ENCODE measurements around the gene NTRK2.

Gene NTRK2

GRCh38 chr9:84860249-84861115, 191.0 kb downstream of the NTRK2 start:
- H3K27me3 Mint-ChIP-seq, result peaks cover 25% of the 10 kb centered on the region
- H3K4me1 Mint-ChIP-seq, result no peaks in the 10 kb centered on the region
- no peaks in the 10 kb centered on the region for H3K9me3 Mint-ChIP-seq
- no peak overlapping the region for H3K27ac Mint-ChIP-seq (ENCODE audit: low read depth)
- no peak for DNase-seq (ENCODE audit: low spot score in 2 of 2)
- no peak overlapping the region for H3K4me3 Mint-ChIP-seq
- no peaks in the 10 kb centered on the region for H3K36me3 Mint-ChIP-seq (ENCODE audit: insufficient read depth)
- no peak for ATAC-seq (replicated peaks; ENCODE audit: extremely low read depth, poor library complexity, severe bottlenecking)

DNA sequence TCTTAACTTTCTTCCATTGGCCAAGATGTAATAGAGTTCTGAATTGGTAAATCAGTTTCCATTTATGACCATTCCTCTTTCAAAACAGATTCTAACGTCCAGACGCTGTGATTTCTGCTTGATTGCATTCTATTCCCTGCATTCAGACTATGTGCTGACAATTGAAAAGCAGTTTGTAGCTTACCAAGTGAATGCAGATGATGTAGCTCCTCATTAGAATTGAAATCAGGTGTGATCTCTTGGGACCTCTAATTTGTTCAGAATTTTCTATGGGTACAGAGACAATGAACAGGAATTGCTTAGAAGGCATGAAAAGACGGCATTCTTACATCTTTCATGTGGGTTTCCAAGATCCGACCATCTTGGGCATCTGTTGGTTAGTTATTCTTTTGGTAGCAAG, 191.9 kb downstream of the NTRK2 start:
- ATAC-seq (replicated peaks; ENCODE audit: extremely low read depth, poor library complexity, severe bottlenecking), result no peak
- H3K9me3 Mint-ChIP-seq, result no peaks in the 10 kb centered on the region
- no peaks in the 10 kb centered on the region for H3K4me1 Mint-ChIP-seq

GRCh38 chr9:84862308-84862707, 192.8 kb downstream of the NTRK2 start:
- H3K9me3 Mint-ChIP-seq, result no peaks in the 10 kb centered on the region
- no peak overlapping the region for H3K27ac Mint-ChIP-seq (ENCODE audit: low read depth)
- no peak for ATAC-seq (replicated peaks; ENCODE audit: extremely low read depth, poor library complexity, severe bottlenecking)
- H3K36me3 Mint-ChIP-seq (ENCODE audit: insufficient read depth), result no peaks in the 10 kb centered on the region
- no peak overlapping the region for H3K4me3 Mint-ChIP-seq
- peaks cover 22% of the 10 kb centered on the region for H3K27me3 Mint-ChIP-seq
- DNase-seq (ENCODE audit: low spot score in 2 of 2), result no peak
- H3K4me1 Mint-ChIP-seq, result no peaks in the 10 kb centered on the region

More for the DNA sequence above, 191.9 kb downstream of the NTRK2 start:
- no peak overlapping the region for H3K4me3 Mint-ChIP-seq
- H3K27me3 Mint-ChIP-seq, result peaks cover 22% of the 10 kb centered on the region
- no peak overlapping the region for H3K27ac Mint-ChIP-seq (ENCODE audit: low read depth)
- no peaks in the 10 kb centered on the region for H3K36me3 Mint-ChIP-seq (ENCODE audit: insufficient read depth)
- DNase-seq (ENCODE audit: low spot score in 2 of 2), result no peak

DNA sequence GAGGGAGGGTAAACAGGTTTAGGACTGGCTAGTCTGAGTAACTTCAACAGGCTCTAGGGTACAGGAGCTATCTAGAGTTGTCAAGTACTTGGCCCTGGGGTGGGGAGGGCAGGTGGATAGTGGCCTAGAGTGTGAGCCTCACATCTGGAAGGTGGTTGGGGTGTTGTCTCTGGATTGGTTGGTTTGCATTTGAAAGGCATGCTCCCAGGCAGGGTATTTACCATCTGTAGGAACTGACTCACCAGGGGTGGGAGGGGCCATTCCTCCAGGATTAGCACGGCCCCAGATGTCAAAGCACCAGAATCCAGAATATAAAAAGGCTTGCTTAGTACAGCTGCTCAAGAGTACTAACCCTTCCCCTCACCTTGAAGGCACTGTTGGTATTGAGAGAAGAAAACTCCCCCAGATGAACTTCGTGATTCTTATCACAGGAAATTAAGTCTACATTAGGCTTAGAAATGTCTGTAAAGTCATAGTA, 193.3 kb downstream of the NTRK2 start:
- H3K4me1 Mint-ChIP-seq, result no peaks in the 10 kb centered on the region
- H3K27ac Mint-ChIP-seq (ENCODE audit: low read depth), result no peak overlapping the region
- no peak overlapping the region for H3K4me3 Mint-ChIP-seq
- H3K27me3 Mint-ChIP-seq, result peaks cover 18% of the 10 kb centered on the region
- no peaks in the 10 kb centered on the region for H3K36me3 Mint-ChIP-seq (ENCODE audit: insufficient read depth)
- ATAC-seq (replicated peaks; ENCODE audit: extremely low read depth, poor library complexity, severe bottlenecking) (no peak), DNase-seq (ENCODE audit: low spot score in 2 of 2) (no peak)
- H3K9me3 Mint-ChIP-seq, result no peaks in the 10 kb centered on the region

GRCh38 chr9:84863372-84863771, 193.8 kb downstream of the NTRK2 start:
- no peaks in the 10 kb centered on the region for H3K36me3 Mint-ChIP-seq (ENCODE audit: insufficient read depth)
- no peak overlapping the region for H3K27ac Mint-ChIP-seq (ENCODE audit: low read depth)
- peaks cover 13% of the 10 kb centered on the region for H3K27me3 Mint-ChIP-seq
- no peaks in the 10 kb centered on the region for H3K9me3 Mint-ChIP-seq
- H3K4me1 Mint-ChIP-seq, result no peaks in the 10 kb centered on the region
- no peak for ATAC-seq (replicated peaks; ENCODE audit: extremely low read depth, poor library complexity, severe bottlenecking)
- H3K4me3 Mint-ChIP-seq, result no peak overlapping the region
- no peak for DNase-seq (ENCODE audit: low spot score in 2 of 2)

DNA sequence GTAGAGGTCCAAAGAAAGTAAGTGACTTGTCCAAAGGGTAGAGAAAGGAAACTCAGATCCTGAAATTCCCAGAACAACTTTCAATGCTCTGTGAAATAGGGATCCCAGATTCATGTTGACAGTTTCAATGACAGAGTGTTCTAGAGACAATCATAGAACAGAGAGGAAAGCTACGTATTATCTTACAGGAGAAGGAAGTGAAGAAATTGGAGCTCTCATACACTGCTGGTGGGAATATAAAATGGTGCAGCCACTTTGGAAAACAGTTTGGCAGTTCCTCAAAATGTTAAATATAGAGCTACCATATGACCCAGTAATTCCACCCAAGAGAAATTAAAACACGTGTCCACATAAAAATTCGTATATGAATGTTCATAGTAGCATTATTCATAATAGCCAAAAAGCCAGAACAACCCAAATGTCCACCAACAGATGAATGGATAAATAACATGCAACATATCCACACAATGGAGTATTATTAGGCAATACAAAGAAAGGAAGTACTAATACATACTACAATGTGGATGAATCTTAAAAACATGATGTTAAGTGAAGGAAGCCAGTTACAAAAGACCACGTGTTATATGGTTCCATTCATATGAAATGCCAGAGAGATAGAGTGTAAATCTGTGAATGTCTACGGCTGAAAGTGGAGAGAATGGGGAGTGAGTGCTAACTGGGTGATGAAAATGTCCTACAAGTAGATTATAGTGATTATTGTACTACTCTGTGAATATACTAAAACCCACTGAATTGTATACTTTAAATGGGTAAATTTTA, 197.1 kb downstream of the NTRK2 start:
- Mint-ChIP-seq H3K27me3 (peaks cover 3% of the 10 kb centered on the region), H3K4me3 (no peak overlapping the region), H3K9me3 (no peaks in the 10 kb centered on the region), H3K27ac (ENCODE audit: low read depth) (no peak overlapping the region), H3K4me1 (no peaks in the 10 kb centered on the region), H3K36me3 (ENCODE audit: insufficient read depth) (no peaks in the 10 kb centered on the region)
- DNase-seq (ENCODE audit: low spot score in 2 of 2), result no peak
- ATAC-seq (replicated peaks; ENCODE audit: extremely low read depth, poor library complexity, severe bottlenecking), result no peak

DNA sequence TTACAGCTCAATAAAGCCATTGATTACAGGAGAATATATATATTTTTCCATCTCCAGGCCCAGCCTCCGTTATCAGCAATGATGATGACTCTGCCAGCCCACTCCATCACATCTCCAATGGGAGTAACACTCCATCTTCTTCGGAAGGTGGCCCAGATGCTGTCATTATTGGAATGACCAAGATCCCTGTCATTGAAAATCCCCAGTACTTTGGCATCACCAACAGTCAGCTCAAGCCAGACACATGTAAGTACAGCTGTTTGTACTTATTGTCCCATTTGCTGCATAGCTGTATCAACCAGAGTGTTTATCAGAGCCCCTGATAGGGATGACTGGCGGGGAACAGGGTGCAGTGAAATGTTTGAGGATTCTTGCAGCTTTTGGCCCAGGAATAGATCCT, 197.7 kb downstream of the NTRK2 start:
- Mint-ChIP-seq H3K4me1 (no peaks in the 10 kb centered on the region), H3K9me3 (no peaks in the 10 kb centered on the region), H3K27ac (ENCODE audit: low read depth) (no peak overlapping the region), H3K27me3 (no peaks in the 10 kb centered on the region), H3K36me3 (ENCODE audit: insufficient read depth) (no peaks in the 10 kb centered on the region), H3K4me3 (no peak overlapping the region)
- ATAC-seq (replicated peaks; ENCODE audit: extremely low read depth, poor library complexity, severe bottlenecking), result no peak
- no peak for DNase-seq (ENCODE audit: low spot score in 2 of 2)

DNA sequence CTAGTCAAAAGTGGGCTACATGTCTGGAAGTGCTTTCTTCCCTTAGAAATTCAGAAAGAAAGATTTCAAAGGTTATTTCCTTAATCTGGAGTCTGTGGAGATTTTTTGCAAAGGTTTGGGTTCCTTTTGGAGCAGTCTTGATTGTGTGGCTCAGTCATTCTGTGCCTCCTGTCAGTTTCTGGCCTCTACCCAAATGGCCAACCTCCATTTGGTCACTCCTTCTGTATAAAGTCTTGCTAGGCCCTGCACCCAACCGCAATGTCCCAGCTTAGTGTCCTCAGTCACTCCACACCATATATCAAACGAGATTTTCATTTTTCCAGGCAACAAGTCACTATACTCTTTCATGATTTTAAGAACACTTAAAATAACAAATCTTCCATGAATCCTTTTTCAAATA, 199.6 kb downstream of the NTRK2 start:
- Mint-ChIP-seq H3K36me3 (ENCODE audit: insufficient read depth) (no peaks in the 10 kb centered on the region), H3K4me3 (no peak overlapping the region), H3K9me3 (no peaks in the 10 kb centered on the region), H3K4me1 (peaks cover 2% of the 10 kb centered on the region), H3K27ac (ENCODE audit: low read depth) (no peak overlapping the region), H3K27me3 (no peaks in the 10 kb centered on the region)
- ATAC-seq (replicated peaks; ENCODE audit: extremely low read depth, poor library complexity, severe bottlenecking), result no peak
- DNase-seq (ENCODE audit: low spot score in 2 of 2), result no peak

DNA sequence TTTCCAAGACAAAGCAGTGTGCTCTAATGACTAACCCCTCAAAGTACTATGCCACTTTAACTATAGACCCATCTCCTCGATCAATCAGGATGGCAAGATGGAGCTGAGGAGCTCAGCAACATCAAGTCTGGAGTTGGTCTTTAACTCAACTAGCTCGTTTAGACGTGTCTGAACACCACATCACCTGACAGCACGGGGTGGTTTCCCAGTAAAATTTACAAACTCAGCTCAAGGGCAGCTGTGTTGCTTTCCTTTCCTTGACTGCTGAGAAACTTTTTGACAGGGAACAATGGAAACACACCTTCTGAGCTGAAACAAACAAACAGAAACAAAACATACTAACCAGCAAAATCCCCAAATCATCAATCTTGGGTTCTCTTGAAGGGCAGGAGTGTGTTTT, 202.5 kb downstream of the NTRK2 start:
- ATAC-seq (replicated peaks; ENCODE audit: extremely low read depth, poor library complexity, severe bottlenecking) (no peak), DNase-seq (ENCODE audit: low spot score in 2 of 2) (no peak)
- H3K27ac Mint-ChIP-seq (ENCODE audit: low read depth), result no peak overlapping the region
- no peak overlapping the region for H3K4me3 Mint-ChIP-seq
- no peaks in the 10 kb centered on the region for H3K9me3 Mint-ChIP-seq
- H3K27me3 Mint-ChIP-seq, result no peaks in the 10 kb centered on the region
- H3K36me3 Mint-ChIP-seq (ENCODE audit: insufficient read depth), result no peaks in the 10 kb centered on the region
- H3K4me1 Mint-ChIP-seq, result peaks cover 12% of the 10 kb centered on the region

DNA sequence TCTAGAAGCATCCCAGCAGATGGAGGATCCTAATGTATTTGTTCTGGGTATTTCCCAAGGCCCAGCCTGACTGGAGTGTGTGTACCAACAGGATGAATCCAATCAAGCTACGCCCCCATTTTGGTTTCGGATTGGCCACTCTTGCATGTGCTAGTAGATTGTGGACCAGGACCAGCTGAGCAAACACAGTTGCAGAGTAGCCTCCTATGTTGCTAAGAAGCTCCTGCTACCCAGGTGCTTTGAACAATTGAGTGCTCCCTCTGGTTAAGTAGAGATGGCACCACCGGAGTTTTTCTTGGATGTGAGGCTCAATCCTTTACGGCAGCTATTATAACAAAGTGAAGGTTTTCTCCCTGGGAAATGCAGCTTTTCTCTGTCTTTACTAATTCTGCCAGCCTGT, 204.5 kb downstream of the NTRK2 start:
- H3K4me1 Mint-ChIP-seq, result peaks cover 12% of the 10 kb centered on the region
- ATAC-seq (replicated peaks; ENCODE audit: extremely low read depth, poor library complexity, severe bottlenecking), result no peak

DNA sequence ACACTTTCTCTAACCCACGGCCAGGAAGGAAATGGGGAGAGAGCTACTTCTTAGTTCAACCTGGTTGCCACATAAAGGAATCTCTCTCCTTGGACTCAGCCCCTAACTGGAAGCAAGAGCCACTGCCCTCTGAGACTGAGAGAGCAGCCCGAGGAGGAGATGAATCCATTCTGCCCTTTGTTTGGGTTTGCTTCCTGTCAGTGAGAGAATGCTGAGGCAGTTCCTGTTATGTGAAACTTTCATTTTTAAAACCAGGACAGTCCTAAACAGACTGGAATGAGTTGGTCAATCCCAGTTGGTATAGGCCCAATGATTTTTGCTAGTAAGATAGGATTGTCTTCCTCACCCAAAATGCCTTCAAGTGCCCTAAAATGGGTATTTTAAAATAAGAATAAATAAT, 205.1 kb downstream of the NTRK2 start:
- Mint-ChIP-seq H3K27ac (ENCODE audit: low read depth) (peak overlapping the region; percentile 55), H3K9me3 (no peaks in the 10 kb centered on the region), H3K27me3 (no peaks in the 10 kb centered on the region), H3K4me3 (peak overlapping the region; percentile 38), H3K4me1 (peaks cover 12% of the 10 kb centered on the region), H3K36me3 (ENCODE audit: insufficient read depth) (no peaks in the 10 kb centered on the region)
- no peak for ATAC-seq (replicated peaks; ENCODE audit: extremely low read depth, poor library complexity, severe bottlenecking)
- no peak for DNase-seq (ENCODE audit: low spot score in 2 of 2)

More for the DNA sequence above, 204.5 kb downstream of the NTRK2 start:
- no peak for DNase-seq (ENCODE audit: low spot score in 2 of 2)
- no peaks in the 10 kb centered on the region for H3K27me3 Mint-ChIP-seq
- H3K36me3 Mint-ChIP-seq (ENCODE audit: insufficient read depth), result no peaks in the 10 kb centered on the region
- peak overlapping the region; percentile 55 for H3K27ac Mint-ChIP-seq (ENCODE audit: low read depth)
- H3K4me3 Mint-ChIP-seq, result peak overlapping the region; percentile 38
- no peaks in the 10 kb centered on the region for H3K9me3 Mint-ChIP-seq

DNA sequence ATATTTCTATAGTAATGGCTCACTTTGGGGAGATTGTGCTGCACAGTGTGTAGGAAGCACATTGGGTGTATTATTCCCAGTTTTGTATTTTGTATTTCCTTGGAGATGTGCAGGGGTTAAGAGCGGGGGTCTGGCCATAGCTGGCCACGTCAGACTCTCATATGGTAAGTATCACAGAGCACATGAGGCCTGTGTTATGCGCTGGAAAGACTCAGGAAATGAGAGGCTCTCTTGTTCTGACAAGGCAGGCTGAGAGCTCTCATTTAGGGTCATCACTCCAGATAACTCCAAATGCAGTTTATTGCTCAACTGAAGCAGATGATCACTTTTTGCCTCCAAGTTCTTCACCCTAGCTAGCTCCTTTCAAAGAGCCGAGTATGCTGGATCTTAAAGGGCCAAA, 205.7 kb downstream of the NTRK2 start:
- Mint-ChIP-seq H3K4me3 (no peak overlapping the region), H3K27me3 (no peaks in the 10 kb centered on the region), H3K4me1 (peaks cover 12% of the 10 kb centered on the region), H3K9me3 (no peaks in the 10 kb centered on the region), H3K36me3 (ENCODE audit: insufficient read depth) (no peaks in the 10 kb centered on the region), H3K27ac (ENCODE audit: low read depth) (no peak overlapping the region)
- ATAC-seq (replicated peaks; ENCODE audit: extremely low read depth, poor library complexity, severe bottlenecking) (no peak), DNase-seq (ENCODE audit: low spot score in 2 of 2) (no peak)

- no peaks in the 10 kb centered on the region for H3K36me3 Mint-ChIP-seq (ENCODE audit: insufficient read depth)
- H3K27me3 Mint-ChIP-seq, result no peaks in the 10 kb centered on the region
- H3K9me3 Mint-ChIP-seq, result no peaks in the 10 kb centered on the region
These were observed 210.1 kb downstream of the NTRK2 start for GRCh38 chr9:84879631-84880030.

More at GRCh38 chr9:84879631-84880030, 210.1 kb downstream of the NTRK2 start:
- DNase-seq (ENCODE audit: low spot score in 2 of 2) (no peak), ATAC-seq (replicated peaks; ENCODE audit: extremely low read depth, poor library complexity, severe bottlenecking) (no peak)
- Mint-ChIP-seq H3K4me3 (no peak overlapping the region), H3K4me1 (peaks cover 6% of the 10 kb centered on the region), H3K27ac (ENCODE audit: low read depth) (no peak overlapping the region)

Data from central memory CD8-positive, alpha-beta T cell (primary cell).